Dedifferentiated amniotic fluid mesenchymal stem cell (primary cell): ENCODE data around the gene EBP.
A peak's percentile ranks its signal among the peaks of the same experiment; 100 is the strongest.

Experiments used
- DNase-seq: peaks from one replicate; pipeline ENCODE4 v3.0.0-alpha.2; 2016; ENCODE audit errors: extremely low spot score

The EBP gene

GRCh38 chrX:48521353-48522243 is at the start of gene EBP:
TSS of gene EBP (plus strand) at chrX:48521808. CDS start at chrX:48523772, 1,964 bp downstream.
- DNase-seq, result peak; percentile 75

- DNase-seq, result no peak
Measured at GRCh38 chrX:48472225-48472624, 49.4 kb upstream of the EBP start.

- DNase-seq, result no peak
Measured at GRCh38 chrX:48472851-48473703, 48.5 kb upstream of the EBP start.

- no peak for DNase-seq
Measured at GRCh38 chrX:48473704-48473990, 48.0 kb upstream of the EBP start.

- DNase-seq, result no peak
Measured at GRCh38 chrX:48474127-48474526, 47.5 kb upstream of the EBP start.

- DNase-seq, result no peak
Measured at GRCh38 chrX:48474581-48474980, 47.0 kb upstream of the EBP start.

DNA sequence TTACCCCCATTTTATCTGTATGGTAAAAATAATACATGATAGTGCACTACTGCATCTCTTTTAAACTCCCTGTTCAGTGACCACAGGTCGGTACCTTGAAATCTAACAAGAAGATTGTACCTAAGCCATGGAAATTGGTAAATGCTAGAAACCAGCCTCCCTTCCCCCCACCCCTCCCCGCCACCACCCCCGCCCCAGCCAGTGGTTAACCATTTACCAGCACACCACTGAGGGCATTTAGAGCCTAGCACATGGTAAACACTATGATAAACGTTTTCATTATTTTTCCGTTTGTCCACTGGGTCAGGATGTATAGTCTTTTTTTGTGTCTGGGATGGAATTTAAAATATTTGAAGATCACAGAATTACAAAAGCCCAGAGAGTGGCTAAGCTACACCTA is 46.3 kb upstream of the EBP start:
- DNase-seq, result no peak

GRCh38 chrX:48475774-48476577 is 45.6 kb upstream of the EBP start, which contains the start of gene FTSJ1:
TSS of gene FTSJ1 (plus strand) at chrX:48476199. CDS start at chrX:48478048, 1,849 bp downstream.
- DNase-seq, result peak; percentile 86

GRCh38 chrX:48476919-48477318 is 44.7 kb upstream of the EBP start:
- no peak for DNase-seq

DNA sequence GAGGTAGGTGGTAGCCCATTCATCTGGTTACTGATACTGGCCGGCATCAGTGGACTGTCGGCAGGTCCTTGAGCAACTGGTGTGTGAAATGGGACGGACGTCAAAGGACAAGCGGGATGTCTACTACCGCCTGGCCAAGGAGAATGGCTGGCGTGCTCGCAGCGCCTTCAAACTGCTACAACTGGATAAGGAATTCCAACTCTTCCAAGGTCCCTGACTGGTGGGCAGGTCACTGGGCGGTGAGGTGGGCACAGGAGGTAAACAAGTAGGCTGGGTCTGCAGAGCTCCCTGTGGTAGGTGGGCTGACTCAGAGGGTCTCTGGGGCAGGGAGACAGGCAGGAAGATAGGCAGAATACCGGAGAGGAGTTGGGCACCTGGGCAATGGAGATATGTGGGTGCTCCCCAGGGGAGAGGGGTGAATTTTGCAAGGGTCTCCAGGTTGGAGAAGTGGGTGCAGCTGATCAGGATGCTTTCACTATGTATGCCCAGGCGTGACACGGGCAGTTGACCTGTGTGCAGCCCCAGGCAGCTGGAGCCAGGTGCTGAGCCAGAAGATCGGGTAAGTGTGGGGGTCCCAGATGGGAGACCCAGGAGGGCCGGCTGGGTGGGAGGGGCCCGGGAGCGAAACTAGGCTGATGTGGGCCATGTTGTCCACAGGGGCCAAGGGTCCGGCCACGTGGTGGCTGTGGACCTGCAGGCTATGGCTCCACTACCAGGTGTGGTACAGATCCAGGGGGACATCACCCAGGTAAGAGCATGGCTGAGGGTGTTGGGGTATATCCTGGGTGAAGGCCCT is 43.5 kb upstream of the EBP start:
- DNase-seq, result no peak

DNA sequence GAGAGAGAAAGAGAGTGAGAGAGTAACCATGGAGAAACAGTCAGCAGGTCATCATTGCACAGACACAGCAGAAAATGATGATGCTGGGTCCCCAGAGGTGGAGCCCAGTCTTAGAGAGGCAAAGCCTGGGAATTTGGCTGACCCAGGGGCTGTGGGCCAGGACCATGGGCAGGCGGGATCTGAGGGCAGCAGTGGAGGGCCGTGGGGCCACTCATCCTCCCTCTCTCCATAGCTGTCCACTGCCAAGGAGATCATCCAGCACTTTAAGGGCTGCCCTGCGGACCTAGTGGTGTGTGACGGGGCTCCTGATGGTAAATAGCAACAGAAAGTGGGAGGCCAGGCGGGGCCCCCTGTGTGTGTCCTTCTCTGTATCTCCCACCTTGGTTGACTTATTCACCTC is 42.8 kb upstream of the EBP start:
- no peak for DNase-seq

DNA sequence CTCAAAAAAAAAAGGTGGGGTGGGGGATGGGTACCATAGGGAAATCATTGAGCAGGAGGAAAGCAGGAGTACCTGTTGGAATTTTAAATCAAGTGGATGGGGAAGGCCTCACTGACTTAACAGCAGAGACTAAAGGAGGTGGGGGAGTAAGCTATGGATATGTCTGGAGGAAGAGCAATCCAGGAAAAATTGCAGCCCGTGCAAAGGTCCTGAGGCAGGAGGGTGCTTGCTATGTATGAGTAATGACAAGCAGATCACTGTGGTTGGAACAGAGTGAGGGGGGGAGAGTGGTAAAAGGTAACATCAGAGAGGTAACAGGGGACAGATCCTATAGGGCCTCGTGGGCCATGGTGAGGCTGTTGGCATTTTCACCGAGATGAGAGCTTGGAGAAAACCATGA is 41.5 kb upstream of the EBP start:
- DNase-seq, result no peak

DNA sequence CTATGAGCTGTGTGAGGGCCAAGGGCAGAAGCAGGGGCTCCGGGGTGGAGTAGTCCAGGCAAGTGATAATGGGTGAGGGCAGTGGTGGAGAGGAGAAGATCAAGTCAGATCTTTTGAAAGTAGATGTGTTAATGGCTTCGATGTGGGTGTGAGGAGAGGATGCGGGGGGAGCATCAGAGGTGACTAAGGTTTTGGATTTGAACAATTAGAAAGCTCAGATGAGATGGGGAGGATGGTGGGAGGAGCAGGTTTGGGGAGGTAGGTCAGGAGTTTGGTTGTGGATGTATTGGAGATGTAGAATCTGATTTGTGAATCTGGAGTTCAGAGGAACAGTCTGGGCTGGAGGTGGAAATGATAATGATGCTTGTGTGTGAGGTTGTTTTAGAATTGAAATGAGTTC is 41.0 kb upstream of the EBP start:
- DNase-seq, result no peak

GRCh38 chrX:48482526-48482925 is 39.1 kb upstream of the EBP start:
- DNase-seq, result no peak

GRCh38 chrX:48487362-48487798 is 34.2 kb upstream of the EBP start:
- peak; percentile 91 for DNase-seq

DNA sequence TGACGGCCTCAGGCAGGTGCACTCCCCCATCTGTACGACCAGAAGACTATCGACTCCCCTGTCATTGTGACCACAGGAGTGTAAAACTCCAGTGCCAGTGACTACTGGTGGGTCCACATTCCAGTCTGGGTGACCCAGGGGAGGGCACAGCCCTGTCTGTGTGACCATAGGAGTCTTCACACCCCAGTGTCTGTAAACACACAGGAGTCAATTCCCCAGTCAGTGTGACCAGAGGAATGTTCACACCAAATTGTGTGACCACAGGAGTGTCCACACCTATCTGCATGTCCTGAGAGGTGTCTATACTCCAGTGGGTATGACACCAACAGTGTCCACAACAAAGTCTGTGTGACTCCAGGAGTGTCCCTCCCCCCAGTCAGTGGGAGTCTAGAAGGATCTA is 33.6 kb upstream of the EBP start:
- no peak for DNase-seq

DNA sequence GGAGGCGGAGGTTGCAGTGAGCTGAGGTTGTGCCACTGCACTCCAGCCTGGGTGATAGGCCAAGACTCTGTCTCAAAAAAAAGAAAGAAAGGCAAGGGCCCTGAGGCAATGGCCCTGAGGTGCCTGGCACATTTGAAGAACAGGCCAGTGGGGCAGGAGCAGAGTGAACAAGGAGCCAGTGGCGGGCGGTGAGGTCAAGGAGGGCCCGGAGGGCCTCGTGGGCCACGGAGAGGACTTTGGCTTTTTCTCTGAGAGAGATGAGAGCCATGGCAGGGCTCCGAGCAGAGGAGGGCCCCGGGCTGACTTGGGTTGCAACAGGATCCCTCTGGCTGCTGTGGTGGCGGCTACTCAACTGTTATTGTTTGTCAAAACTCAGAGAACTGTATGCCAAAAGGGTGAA is 32.3 kb upstream of the EBP start:
- DNase-seq, result no peak

DNA sequence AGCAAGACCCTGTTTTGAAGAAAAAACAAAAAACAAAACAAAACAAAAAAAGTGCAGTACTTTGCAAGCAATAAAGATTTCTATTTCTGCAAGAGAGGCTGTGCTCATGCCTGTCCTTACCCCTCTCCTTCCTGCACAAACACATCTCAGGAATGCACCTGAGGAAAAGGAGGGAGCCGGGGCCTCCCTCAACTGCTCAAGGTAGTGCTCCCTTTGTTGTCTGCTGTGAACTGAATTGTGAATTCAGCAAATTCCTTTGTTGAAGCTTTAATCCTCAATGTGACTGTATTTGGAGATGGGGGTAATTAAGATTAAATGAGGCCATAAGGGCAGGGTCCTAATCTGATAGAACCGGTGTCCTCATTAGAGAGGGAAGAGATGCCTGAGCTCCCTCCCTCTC is 31.7 kb upstream of the EBP start:
- DNase-seq, result no peak

GRCh38 chrX:48490661-48491060 is 30.9 kb upstream of the EBP start:
- no peak for DNase-seq

DNA sequence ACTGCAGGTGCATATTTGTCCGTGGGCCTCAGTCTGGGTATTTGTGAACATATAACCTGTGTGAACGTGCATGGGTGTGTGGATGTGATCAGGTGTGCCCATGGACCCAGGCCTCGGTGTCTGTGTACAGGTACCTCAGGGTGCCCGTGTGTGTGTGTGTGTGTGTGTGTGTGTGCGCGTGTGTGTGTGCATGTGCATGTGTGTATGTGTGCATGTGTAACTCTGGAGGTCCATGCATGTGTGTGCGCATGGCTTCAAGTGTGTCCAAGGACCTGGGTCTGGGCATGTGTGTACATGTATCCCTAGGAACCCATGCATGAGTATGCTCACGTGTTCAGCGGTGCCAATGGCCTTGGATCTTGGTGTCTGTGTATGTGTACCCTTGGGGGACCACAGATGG is 29.8 kb upstream of the EBP start:
- DNase-seq, result no peak

- no peak for DNase-seq
Measured at GRCh38 chrX:48492293-48492910, 29.2 kb upstream of the EBP start.
